H9 (cell line): ENCODE data around the gene FUT8. TPM values are rescaled to one million over a fixed set of nuclear protein-coding genes. Genes with fewer than 3 reads are reported as not detected.

Source experiments
- DNase-seq: peaks from one replicate; pipeline ENCODE4 v3.0.0-alpha.2; 2017
- H2AFZ ChIP-seq: one replicate; pipeline ENCODE4 v1.6.1; 2013; ENCODE audit warnings: mild to moderate bottlenecking, low read length, control low read depth, moderate library complexity
- H2AK5ac ChIP-seq: 2 replicates; pipeline ENCODE4 v1.6.1; 2013; ENCODE audit warnings: low read length, control low read depth, mixed read lengths; ENCODE audit not compliant: insufficient read length
- H2BK120ac ChIP-seq: one replicate; pipeline ENCODE4 v1.6.1; 2013; ENCODE audit warnings: low read depth, mild to moderate bottlenecking, low read length, control low read depth, inconsistent platforms; ENCODE audit not compliant: poor library complexity, severe bottlenecking
- H2BK12ac ChIP-seq: 2 replicates; pipeline ENCODE4 v1.6.1; 2013; ENCODE audit warnings: low read length, control low read depth, mixed read lengths, low read depth; ENCODE audit not compliant: insufficient read length
- H2BK15ac ChIP-seq: 2 replicates; pipeline ENCODE4 v1.6.1; 2013; ENCODE audit warnings: low read depth, low read length, control low read depth
- H2BK20ac ChIP-seq: one replicate; pipeline ENCODE4 v1.6.1; 2013; ENCODE audit warnings: low read depth, mild to moderate bottlenecking, low read length, control low read depth, inconsistent platforms; ENCODE audit not compliant: poor library complexity, severe bottlenecking
- H2BK5ac ChIP-seq: 2 replicates; pipeline ENCODE4 v1.6.1; 2013; ENCODE audit warnings: low read length, control low read depth, mixed read lengths; ENCODE audit not compliant: insufficient read length
- H3K14ac ChIP-seq: 2 replicates; pipeline ENCODE4 v1.6.1; 2013; ENCODE audit warnings: low read length, control low read depth; ENCODE audit not compliant: insufficient read depth
- H3K18ac ChIP-seq: 2 replicates; pipeline ENCODE4 v1.6.1; 2013; ENCODE audit warnings: low read depth, mild to moderate bottlenecking, mixed read lengths, low read length, control low read depth; ENCODE audit not compliant: insufficient read length
- H3K23ac ChIP-seq: 2 replicates; pipeline ENCODE4 v1.6.1; 2013; ENCODE audit warnings: low read length, control low read depth, mixed read lengths, low read depth; ENCODE audit not compliant: insufficient read length
- H3K23me2 ChIP-seq: 2 replicates; pipeline ENCODE4 v1.6.1; 2013; ENCODE audit warnings: low read depth, mild to moderate bottlenecking, mixed read lengths, low read length, control low read depth; ENCODE audit not compliant: insufficient read length, poor library complexity, severe bottlenecking
- H3K27ac ChIP-seq: 2 replicates; pipeline ENCODE4 v1.5.1; 2013; ENCODE audit warnings: low read length, control low read depth, mixed read lengths, low read depth; ENCODE audit not compliant: insufficient read length
- H3K27me3 ChIP-seq: 2 replicates; pipeline ENCODE4 v1.6.1; 2013; ENCODE audit warnings: low read length, control low read depth, inconsistent platforms; ENCODE audit not compliant: insufficient read depth
- H3K4ac ChIP-seq: 2 replicates; pipeline ENCODE4 v1.6.1; 2013; ENCODE audit warnings: low read depth, mild to moderate bottlenecking, control low read depth, inconsistent platforms, low read length, moderate library complexity
- H3K4me1 ChIP-seq: 2 replicates; pipeline ENCODE4 v1.6.1; 2013; ENCODE audit warnings: low read length, control low read depth, inconsistent platforms; ENCODE audit not compliant: insufficient read depth
- H3K4me2 ChIP-seq: 2 replicates; pipeline ENCODE4 v1.6.1; 2013; ENCODE audit warnings: low read length, control low read depth, mixed read lengths; ENCODE audit not compliant: insufficient read length, insufficient read depth
- H3K56ac ChIP-seq: 2 replicates; pipeline ENCODE4 v1.6.1; 2013; ENCODE audit warnings: low read depth, mild to moderate bottlenecking, mixed read lengths, low read length, control low read depth; ENCODE audit not compliant: insufficient read length
- H3K79me1 ChIP-seq: 2 replicates; pipeline ENCODE4 v1.6.1; 2013; ENCODE audit warnings: low read depth, mild to moderate bottlenecking, moderate library complexity, low read length, control low read depth, inconsistent platforms; ENCODE audit not compliant: insufficient read depth, poor library complexity, severe bottlenecking
- H3K79me2 ChIP-seq: 2 replicates; pipeline ENCODE4 v1.6.1; 2013; ENCODE audit warnings: low read length, control low read depth, inconsistent platforms; ENCODE audit not compliant: insufficient read depth
- H3K9ac ChIP-seq: 2 replicates; pipeline ENCODE4 v1.6.1; 2013; ENCODE audit warnings: low read length, control low read depth, mixed read lengths; ENCODE audit not compliant: insufficient read length; ENCODE audit errors: extremely low read depth
- H3K9me3 ChIP-seq: one replicate; pipeline ENCODE4 v1.6.1; 2013; ENCODE audit warnings: low read depth, low read length, inconsistent platforms; ENCODE audit not compliant: control insufficient read depth
- H3T11ph ChIP-seq: one replicate; pipeline ENCODE4 v1.6.1; 2013; ENCODE audit warnings: mild to moderate bottlenecking, low read length, control low read depth, inconsistent platforms
- H4K20me1 ChIP-seq: one replicate; pipeline ENCODE4 v1.6.1; 2013; ENCODE audit not compliant: control insufficient read depth, insufficient read length, insufficient read depth
- H4K5ac ChIP-seq: 2 replicates; pipeline ENCODE4 v1.6.1; 2013; ENCODE audit warnings: low read depth, mild to moderate bottlenecking, mixed read lengths, low read length, control low read depth; ENCODE audit not compliant: insufficient read length
- H4K8ac ChIP-seq: replicated peaks from 2 replicates; pipeline ENCODE4 v1.6.1; 2013; ENCODE audit warnings: low read length, control low read depth, mixed read lengths, low read depth; ENCODE audit not compliant: insufficient read length
- H4K91ac ChIP-seq: 2 replicates; pipeline ENCODE4 v1.6.1; 2013; ENCODE audit warnings: low read depth, mild to moderate bottlenecking, moderate library complexity, mixed read lengths, low read length, control low read depth; ENCODE audit not compliant: insufficient read length
- H3K27ac Mint-ChIP-seq, 3 experiments: 2 replicates in 2 of 3; 3 replicates in 1 of 3; pipeline ENCODE4 v1.8.0; 2020 to 2021; ENCODE audit warnings: mixed read lengths in 3 of 3, mild to moderate bottlenecking in 1 of 3, moderate library complexity in 1 of 3
- H3K27me3 Mint-ChIP-seq: 2 replicates; pipeline ENCODE4 v1.8.0; 2021; ENCODE audit warnings: low read depth, mild to moderate bottlenecking, moderate library complexity, mixed read lengths
- H3K36me3 Mint-ChIP-seq, 3 experiments: 2 replicates in 2 of 3; 3 replicates in 1 of 3; pipeline ENCODE4 v1.8.0; 2020 to 2021; ENCODE audit warnings: low read depth in 3 of 3, mixed read lengths in 3 of 3; ENCODE audit not compliant: insufficient read depth in 1 of 3
- H3K4me1 Mint-ChIP-seq, 2 experiments: 2 replicates each; pipeline ENCODE4 v1.8.0; 2020; ENCODE audit warnings: mixed read lengths in 2 of 2
- H3K4me3 Mint-ChIP-seq, 2 experiments: 2 replicates in 1 of 2; 3 replicates in 1 of 2; pipeline ENCODE4 v1.8.0; 2020 to 2021; ENCODE audit warnings: mild to moderate bottlenecking in 2 of 2, mixed read lengths in 2 of 2, moderate library complexity in 1 of 2
- H3K9me3 Mint-ChIP-seq, 2 experiments: 2 replicates in 1 of 2; 3 replicates in 1 of 2; pipeline ENCODE4 v1.8.0; 2020; ENCODE audit warnings: mild to moderate bottlenecking in 2 of 2, mixed read lengths in 2 of 2, moderate library complexity in 1 of 2
- CTCF ChIP-seq: fragments of 200-600 bp; sonication (generic); conservative IDR thresholded peaks from 3 replicates; pipeline ENCODE4 v1.8.0; 2021; ENCODE audit warnings: antibody characterized with exemption, mild to moderate bottlenecking
- WGBS: extraction: QIAGEN DNeasy Blood & Tissue Kit; methylation state at CpG from one replicate; pipeline ENCODE4 v1.1.7; 2013; ENCODE audit warnings: missing lambda C conversion rate, low lambda C conversion rate, mixed read lengths; ENCODE audit not compliant: insufficient read length; ENCODE audit errors: extremely low coverage; 5-methylcytosine and 5-hydroxymethylcytosine counted together
- total RNA-seq: library from RNA; stranded (reverse); gene quantifications from 2 replicates; pipeline ENCODE4 v1.2.1, GENCODE V29; 2021

FUT8 gene
- total RNA-seq, 1 experiment from 2014 or later = 44.3 TPM

DNA sequence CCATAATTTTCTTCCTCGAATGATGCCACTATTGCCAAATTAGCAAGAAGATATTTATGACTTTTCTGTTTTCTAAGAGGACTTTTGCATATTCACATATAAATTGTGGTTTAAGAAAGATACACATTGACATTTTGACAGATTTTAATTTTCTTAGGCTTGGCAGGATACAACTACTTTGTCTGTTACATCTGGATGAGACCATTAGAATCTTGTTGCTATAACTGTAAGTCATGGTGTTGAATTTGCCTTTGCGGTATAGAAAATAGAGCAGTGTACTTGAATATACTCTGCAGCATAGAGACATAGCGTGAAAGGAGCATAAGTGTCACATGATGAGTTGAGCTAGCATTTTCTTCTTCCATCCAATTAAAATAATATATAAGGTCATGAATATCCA is 169.3 kb downstream of the FUT8 start:
- Mint-ChIP-seq H3K27me3 (no peaks in the 10 kb centered on the region), H3K27ac (no peak overlapping the region), H3K4me3 (no peak overlapping the region), H3K36me3 (no peaks in the 10 kb centered on the region), H3K9me3 (no peaks in the 10 kb centered on the region), H3K4me1 (peaks cover 9% of the 10 kb centered on the region in 2 experiments)
- Histone ChIP-seq H3K4ac (no peak overlapping the region), H3K9ac (no peak overlapping the region), H2BK12ac (no peak overlapping the region), H3T11ph (no peak overlapping the region), H2BK15ac (no peak overlapping the region), H3K9me3 (no peaks in the 10 kb centered on the region), H2AFZ (no peak overlapping the region), H3K79me1 (no peaks in the 10 kb centered on the region), H3K27ac (no peak overlapping the region), H3K79me2 (no peaks in the 10 kb centered on the region), H2BK120ac (no peak overlapping the region), H2AK5ac (no peak overlapping the region), H3K14ac (no peak overlapping the region), H3K27me3 (no peaks in the 10 kb centered on the region), H3K56ac (no peak overlapping the region), H4K5ac (no peak overlapping the region), H4K8ac (no peak overlapping the region), H3K23me2 (no peaks in the 10 kb centered on the region), H2BK20ac (no peak overlapping the region), H4K20me1 (no peaks in the 10 kb centered on the region), H3K23ac (no peak overlapping the region), H3K4me1 (no peaks in the 10 kb centered on the region), H2BK5ac (no peak overlapping the region), H3K4me2 (no peak overlapping the region), H4K91ac (no peak overlapping the region), H3K18ac (no peak overlapping the region)
- no peak for TF ChIP-seq CTCF
- no peak for DNase-seq
- no CpG with 5 or more reads among the region's 3 CpGs for WGBS
